D341Med (cell line): ENCODE measurements around the gene CNOT10.

Source experiments
- DNase-seq: peaks from one replicate; pipeline ENCODE4 v3.0.0; 2012; ENCODE audit warnings: low spot score

Gene CNOT10

GRCh38 chr3:32818970-32819511, 134.1 kb downstream of the CNOT10 start:
- no peak for DNase-seq

DNA sequence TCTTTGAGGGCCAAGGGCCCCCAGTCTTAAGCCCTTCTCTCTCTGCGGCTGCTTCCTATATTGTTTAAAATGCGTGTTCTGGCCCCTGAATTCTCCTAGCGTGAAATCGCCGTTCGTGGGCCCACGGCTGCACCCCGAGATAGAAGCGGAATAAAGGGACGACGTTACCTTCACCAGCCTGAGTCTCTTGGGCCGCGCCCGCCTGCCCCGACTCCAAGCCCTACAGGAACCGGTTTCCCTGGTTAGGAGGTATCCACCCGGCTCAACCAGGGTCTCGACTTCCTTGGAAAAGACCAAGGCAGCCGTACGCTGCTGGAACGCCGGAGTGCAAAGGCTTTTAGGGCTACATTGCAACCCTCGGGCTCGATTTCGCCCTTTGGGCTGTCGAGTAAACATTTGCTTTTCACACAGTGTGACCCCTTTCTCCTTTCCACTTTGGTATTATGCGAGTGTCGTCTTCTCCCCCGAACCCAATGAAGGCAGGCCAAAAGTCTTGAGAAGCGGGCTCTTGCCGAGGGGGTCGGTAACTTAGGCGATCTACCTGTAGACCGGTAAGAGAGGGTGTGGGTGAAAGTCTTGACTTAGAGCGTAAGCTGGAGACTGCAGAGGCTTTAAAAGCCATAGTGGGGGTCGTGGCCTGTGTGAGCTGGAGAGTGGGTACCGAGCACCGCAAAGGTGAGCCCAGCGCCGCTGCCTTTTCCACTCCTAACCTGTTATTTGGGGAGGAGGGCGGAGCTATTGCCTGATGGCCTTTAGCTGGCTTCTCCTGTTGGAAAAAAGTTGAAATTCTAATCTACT, 134.8 kb downstream of the CNOT10 start:
- DNase-seq = no peak

GRCh38 chr3:32820430-32820829, 135.4 kb downstream of the CNOT10 start:
- no peak for DNase-seq

GRCh38 chr3:32820971-32821685, 136.1 kb downstream of the CNOT10 start:
- DNase-seq = no peak

- no peak for DNase-seq
Observed at GRCh38 chr3:32821686-32822296, 136.8 kb downstream of the CNOT10 start.

DNA sequence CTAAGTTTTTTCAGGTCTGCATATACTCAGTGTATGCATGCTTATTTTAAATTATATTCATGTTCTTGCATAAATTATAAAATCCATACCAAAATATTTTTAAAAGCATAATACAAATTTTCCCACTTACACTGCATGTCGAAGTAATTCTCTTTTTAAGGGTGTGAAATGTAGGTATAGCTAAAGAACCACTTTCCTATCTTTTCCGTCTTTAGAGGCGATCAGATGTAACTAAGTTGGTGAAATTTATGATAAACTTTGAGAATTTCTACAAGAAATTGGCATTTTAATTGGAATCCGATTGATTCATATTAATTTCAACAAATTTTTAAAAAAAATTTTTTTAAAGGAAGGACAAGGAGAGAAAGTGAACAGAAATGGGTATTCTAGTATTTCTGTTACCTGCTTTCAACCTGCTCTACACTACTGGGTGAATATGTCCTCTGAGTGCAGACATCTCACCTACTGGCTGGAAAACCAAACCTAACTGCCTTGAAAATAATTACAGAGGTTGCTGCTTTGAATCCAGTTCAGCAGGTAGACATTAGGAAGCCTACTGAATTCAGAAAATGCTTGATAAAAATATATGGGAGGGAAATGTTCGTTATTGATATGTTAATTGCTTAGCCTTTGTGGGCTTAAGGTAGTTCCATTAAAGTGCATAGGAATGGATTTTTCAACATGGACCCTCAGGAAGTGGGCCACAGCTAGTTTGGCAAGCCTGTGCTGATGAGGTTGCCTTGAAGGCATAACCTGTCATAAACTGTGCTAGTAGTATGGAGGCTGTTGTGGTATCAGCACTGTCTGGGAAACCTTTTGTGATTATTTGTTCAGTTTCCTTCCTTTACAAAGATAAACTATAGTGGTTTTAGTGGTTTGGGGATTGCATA, 137.9 kb downstream of the CNOT10 start:
- DNase-seq = no peak
